GM19023 (cell line): ENCODE results near the gene DMAC2.
"Not testable (repeated sequence)": the region's sequence is repeated elsewhere in the genome, so short reads cannot be mapped to it uniquely, and the experiment has no call there.

Experiments
- ATAC-seq: cut with Tn5 transposase; IDR thresholded peaks from one replicate; pipeline ENCODE4 v1.9.1; 2021; ENCODE audit warnings: mild to moderate bottlenecking, moderate library complexity; ENCODE audit not compliant: unreplicated experiment

The DMAC2 gene

GRCh38 chr19:41439441-41440222, at the start of gene DMAC2:
TSS of gene DMAC2 (minus strand) at chr19:41439912. CDS start at chr19:41439899, 13 bp downstream.
- ATAC-seq: peak; percentile 86

- ATAC-seq: not testable (repeated sequence)
These were observed 47.2 kb upstream of the DMAC2 start for GRCh38 chr19:41486953-41487352.

GRCh38 chr19:41484822-41485221, 45.1 kb upstream of the DMAC2 start:
- ATAC-seq: no peak

- no peak for ATAC-seq
These were observed 40.6 kb upstream of the DMAC2 start for GRCh38 chr19:41480336-41480735.

- no peak for ATAC-seq
These were observed 40.1 kb upstream of the DMAC2 start for GRCh38 chr19:41479757-41480191.

- no peak for ATAC-seq
These were observed 39.4 kb upstream of the DMAC2 start for GRCh38 chr19:41478875-41479756.

- no peak for ATAC-seq
These were observed 38.5 kb upstream of the DMAC2 start for GRCh38 chr19:41478171-41478570.

GRCh38 chr19:41476583-41476982, 36.9 kb upstream of the DMAC2 start:
- ATAC-seq: no peak

- not testable (repeated sequence) for ATAC-seq
These were observed 23.8 kb upstream of the DMAC2 start for GRCh38 chr19:41463257-41464256.

- no peak for ATAC-seq
These were observed 22.8 kb upstream of the DMAC2 start for GRCh38 chr19:41462497-41462896.

GRCh38 chr19:41457241-41457640, 17.5 kb upstream of the DMAC2 start:
- peak; percentile 64 for ATAC-seq

GRCh38 chr19:41456342-41456918, 16.7 kb upstream of the DMAC2 start:
- no peak for ATAC-seq

- ATAC-seq: no peak
These were observed 16.2 kb upstream of the DMAC2 start for GRCh38 chr19:41455936-41456335.

GRCh38 chr19:41452584-41453275, 13.0 kb upstream of the DMAC2 start:
- ATAC-seq: no peak

- no peak for ATAC-seq
These were observed 10.1 kb upstream of the DMAC2 start for GRCh38 chr19:41449865-41450178.

GRCh38 chr19:41449079-41449864, 9.6 kb upstream of the DMAC2 start:
- no peak for ATAC-seq

GRCh38 chr19:41447732-41448332, 8.1 kb upstream of the DMAC2 start:
- ATAC-seq: no peak

GRCh38 chr19:41445575-41445974, 5.9 kb upstream of the DMAC2 start:
- ATAC-seq: no peak
